GM18505 (cell line): ENCODE results near the gene MYL5.
"Not testable (repeated sequence)": the region's sequence is repeated elsewhere in the genome, so short reads cannot be mapped to it uniquely, and the experiment has no call there.

Experiments used
- ATAC-seq: cut with Tn5 transposase; IDR thresholded peaks from one replicate; pipeline ENCODE4 v1.9.1; 2021; ENCODE audit not compliant: unreplicated experiment
- POLR2A ChIP-seq: IDR thresholded peaks from 4 replicates; pipeline ENCODE4 v1.6.1; 2011; ENCODE audit warnings: borderline replicate concordance; ENCODE audit not compliant: insufficient read depth, insufficient read length; ENCODE audit errors: extremely low read depth

Gene MYL5

DNA sequence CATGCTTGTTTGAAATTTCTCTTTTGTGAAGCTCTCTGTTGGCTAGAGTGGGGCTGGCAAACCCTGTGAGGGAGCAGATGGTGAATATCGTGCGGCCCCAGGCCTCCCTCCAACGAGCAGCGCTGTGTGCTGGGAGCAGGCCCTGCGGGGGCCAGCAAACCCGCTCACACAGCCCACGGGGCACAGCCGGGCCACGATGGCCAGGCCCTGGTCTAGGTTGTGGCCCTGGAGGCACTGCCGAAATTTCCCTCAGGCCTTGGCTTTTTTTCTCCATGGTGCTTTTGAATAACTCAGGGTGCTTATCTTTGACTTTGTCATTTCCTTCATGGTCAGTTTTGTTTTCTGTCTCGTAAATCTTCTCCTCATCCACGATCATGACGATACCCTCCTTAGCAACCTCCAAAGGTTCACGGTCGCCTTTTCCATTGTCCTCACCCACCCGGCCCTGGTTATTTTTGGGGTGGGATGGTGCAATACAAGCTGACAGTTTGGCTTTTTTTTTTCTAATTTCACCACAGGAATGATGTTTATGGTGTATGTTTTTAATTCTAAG is 52.0 kb downstream of the MYL5 start:
- no peak for ATAC-seq
- TF ChIP-seq POLR2A, result no peak

DNA sequence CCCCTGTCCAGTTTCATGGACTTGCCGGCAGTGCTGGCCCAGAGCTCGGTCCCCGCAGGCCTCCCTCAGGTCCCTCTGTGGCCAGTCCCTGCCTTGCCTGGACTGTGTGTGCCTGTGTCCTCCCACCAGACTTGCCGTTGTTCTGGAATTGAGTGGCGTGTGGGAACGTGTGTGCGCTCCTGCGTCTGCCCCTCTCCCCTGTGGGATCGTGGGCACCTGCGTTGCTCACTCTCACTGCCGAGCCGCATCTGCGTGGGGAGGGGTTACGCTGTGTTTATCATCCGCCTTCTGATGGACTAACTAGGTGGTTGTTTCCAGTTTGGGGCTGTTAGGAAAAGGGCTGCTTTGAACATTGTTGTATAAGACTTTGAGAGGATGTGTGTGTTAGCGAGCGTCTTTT is 52.5 kb downstream of the MYL5 start:
- ATAC-seq, result no peak
- TF ChIP-seq POLR2A, result no peak

DNA sequence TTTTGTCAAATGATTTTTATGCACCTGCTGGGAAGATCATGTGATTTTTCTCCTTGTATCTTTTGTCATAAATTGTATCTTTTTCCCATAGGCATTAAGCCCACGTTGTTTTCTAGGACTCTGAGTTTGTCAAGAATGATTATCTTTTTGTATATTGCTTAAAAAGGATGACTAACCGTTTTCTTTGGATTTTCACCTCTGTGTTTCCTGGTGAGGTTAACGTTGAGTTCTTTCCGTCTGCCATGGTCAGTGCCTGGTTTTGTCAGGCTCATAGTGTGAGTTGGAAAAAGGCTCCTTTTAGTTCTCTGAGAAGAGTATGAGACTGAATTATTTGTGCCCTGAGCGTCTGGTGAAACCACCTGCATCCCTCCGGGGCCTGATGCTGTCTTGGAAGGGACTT is 53.2 kb downstream of the MYL5 start:
- no peak for TF ChIP-seq POLR2A
- ATAC-seq, result no peak

DNA sequence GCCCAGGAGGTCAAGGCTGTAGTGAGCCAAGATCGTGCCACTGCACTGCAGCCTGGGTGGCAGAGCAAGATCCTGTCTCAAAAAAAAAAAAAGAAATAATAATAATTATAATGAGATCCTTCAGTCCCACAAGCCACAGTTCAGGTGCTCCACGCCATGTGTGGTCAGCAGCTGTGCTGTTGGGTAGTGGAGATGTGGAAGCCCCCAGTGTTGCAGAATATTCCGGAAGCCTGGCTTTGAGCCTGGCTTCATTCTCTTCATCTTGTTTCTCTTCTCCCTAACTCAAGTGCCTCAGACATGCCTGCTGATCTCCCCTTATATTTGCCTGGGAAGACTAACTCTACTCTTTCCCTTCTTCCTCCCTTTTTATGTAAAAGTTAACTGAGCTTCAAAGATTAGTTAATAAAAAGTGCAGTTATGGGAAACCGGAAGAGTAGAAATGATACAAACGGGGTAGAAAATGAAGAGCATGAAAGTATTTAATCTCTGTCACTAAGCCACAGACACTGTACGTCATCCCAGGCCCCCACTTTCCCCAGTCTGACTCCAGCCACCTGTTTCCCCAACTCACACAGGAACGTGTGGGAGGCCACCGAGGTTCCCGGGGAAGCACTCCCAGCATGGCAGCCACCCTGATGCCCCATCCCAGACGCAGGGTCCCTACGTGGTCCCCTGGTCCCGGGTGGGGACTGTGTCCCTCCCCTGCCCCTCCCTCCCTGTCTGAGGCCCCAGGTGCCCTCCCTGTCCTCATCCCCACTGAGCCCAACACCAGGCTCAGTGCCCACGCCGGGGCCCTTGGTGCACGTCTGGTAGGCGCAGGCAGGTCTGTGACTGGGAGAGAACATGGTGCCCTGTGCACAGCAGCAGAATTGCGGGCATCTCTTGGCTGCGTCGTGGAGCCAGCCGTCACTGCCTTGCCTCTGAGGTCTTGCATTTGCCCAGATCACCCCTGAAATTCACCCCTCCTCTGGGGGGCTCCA is 55.3 kb downstream of the MYL5 start:
- no peak for TF ChIP-seq POLR2A
- ATAC-seq, result no peak

DNA sequence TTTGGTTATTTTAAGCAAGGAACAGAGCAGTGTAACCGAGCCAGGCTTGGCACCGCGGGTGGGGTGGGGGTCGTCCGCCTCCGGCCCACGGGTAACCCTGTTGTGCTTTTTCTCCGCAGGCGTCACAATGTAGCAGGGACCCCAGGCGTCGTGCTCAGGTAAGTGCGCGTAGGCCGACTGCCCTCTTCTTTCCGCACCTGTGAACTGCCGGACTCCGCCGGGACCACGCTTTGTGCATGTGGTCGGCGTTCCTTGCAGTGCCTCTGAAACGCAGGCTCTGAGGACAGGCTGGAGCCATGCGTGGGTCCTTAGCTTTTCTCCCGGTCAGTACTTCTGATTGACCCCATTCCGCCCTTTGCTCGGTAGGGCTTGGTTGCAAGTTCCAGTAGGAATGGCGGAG is 56.2 kb downstream of the MYL5 start:
- no peak for ATAC-seq
- TF ChIP-seq POLR2A, result no peak

DNA sequence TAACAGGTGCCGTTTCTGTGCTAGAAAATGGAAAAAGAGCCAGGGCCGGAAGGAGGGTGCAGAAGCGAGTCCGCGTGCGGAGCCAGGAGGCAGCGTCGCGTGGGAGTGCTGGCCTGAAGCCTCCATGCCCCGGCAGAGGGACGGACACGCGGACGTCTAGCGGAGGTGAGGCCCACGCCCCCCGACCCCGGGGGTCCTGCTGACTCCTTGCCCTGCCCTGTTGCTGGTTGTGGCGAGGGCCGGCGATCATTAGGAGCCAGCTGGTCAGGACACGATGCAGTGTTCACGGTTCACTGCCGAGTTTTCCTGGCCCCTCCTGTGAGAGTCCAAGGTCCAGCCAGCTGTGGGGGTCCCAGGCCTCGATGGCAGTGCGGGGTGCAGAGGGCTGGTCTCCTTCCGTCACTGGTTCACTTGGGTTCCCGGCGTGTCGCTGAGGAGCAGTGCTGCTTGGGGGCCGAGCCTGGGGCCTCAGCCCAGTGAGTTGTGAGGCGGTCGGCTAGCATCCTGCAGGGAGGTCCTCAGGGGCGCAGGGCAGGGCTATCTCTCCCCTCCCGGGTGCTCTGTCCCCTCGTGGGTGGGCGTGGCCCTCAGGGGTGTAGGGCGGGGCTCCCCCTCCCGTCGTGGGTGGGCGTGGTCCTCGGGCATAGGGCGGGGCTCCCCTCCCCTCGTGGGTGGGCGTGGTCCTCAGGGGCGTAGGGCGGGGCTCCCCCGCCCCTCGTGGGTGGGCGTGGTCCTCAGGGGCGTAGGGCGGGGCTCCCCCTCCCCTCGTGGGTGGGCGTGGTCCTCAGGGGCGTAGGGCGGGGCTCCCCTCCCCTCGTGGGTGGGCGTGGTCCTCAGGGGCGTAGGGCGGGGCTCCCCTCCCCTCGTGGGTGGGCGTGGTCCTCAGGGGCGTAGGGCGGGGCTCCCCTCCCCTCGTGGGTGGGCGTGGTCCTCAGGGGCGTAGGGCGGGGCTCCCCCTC is 56.9 kb downstream of the MYL5 start:
- not testable (repeated sequence) for ATAC-seq
